ENCODE data around the gene ZNF467.

Gene ZNF467

DNA sequence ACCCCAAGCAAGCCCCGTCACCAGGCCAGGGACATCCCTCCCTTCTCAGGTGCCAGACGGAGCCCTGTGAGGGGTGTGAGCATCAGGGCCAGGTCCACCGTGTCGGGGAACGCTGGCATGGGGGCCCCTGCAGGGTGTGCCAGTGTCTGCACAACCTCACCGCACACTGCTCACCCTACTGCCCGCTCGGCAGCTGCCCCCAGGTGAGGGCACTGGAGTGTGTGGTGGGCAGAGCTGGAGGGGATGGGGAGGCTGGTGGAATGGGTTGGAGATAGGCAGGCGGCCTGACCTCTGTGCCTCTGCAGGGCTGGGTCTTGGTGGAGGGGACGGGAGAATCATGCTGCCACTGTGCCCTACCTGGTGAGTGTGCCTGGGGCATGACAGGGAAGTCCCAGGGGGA is 19.9 kb upstream of the ZNF467 start:
- Histone ChIP-seq H3K36me3 (ENCODE audit: insufficient read depth, low read length) (no peaks in the 10 kb centered on the region), H3K4me2 (ENCODE audit: insufficient read depth, low read length) (no peak overlapping the region), H3K9me3 (ENCODE audit: insufficient read depth, low read length, severe bottlenecking) (no peaks in the 10 kb centered on the region), H3K4me3 (ENCODE audit: low read depth in 1 of 2, low read length in 2 of 2) (no peak overlapping the region), H3K27ac (ENCODE audit: low read length) (no peak overlapping the region), H3K4me1 (ENCODE audit: insufficient read depth, low read length) (no peaks in the 10 kb centered on the region), H3K79me2 (ENCODE audit: insufficient read depth, low read length) (no peaks in the 10 kb centered on the region), H3K9ac (ENCODE audit: low read depth, low read length) (no peak overlapping the region), H2AFZ (ENCODE audit: low read depth, low read length) (no peak overlapping the region), H4K20me1 (ENCODE audit: insufficient read depth, low read length) (no peaks in the 10 kb centered on the region; the same call in 1 of the 2 replicates), H3K27me3 (ENCODE audit: insufficient read depth, low read length, poor library complexity) (no peaks in the 10 kb centered on the region)
- DNase-seq (no peak), ATAC-seq (ENCODE audit: insufficient read depth, low read depth) (no peak)
- TF ChIP-seq, protein P1, sequence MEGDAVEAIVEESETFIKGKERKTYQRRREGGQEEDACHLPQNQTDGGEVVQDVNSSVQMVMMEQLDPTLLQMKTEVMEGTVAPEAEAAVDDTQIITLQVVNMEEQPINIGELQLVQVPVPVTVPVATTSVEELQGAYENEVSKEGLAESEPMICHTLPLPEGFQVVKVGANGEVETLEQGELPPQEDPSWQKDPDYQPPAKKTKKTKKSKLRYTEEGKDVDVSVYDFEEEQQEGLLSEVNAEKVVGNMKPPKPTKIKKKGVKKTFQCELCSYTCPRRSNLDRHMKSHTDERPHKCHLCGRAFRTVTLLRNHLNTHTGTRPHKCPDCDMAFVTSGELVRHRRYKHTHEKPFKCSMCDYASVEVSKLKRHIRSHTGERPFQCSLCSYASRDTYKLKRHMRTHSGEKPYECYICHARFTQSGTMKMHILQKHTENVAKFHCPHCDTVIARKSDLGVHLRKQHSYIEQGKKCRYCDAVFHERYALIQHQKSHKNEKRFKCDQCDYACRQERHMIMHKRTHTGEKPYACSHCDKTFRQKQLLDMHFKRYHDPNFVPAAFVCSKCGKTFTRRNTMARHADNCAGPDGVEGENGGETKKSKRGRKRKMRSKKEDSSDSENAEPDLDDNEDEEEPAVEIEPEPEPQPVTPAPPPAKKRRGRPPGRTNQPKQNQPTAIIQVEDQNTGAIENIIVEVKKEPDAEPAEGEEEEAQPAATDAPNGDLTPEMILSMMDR (IDR thresholded peaks at IDR 0.05; ENCODE audit: borderline replicate concordance, extremely low read depth, low read length, poor library complexity, severe bottlenecking): no peak
- no peak for TF ChIP-seq EZH2 (IDR thresholded peaks at IDR 0.05; ENCODE audit: borderline replicate concordance, low read depth, low read length, severe bottlenecking)

GRCh38 chr7:149792220-149792595 is 18.8 kb upstream of the ZNF467 start:
- Histone ChIP-seq H3K4me3 (ENCODE audit: low read depth in 1 of 2, low read length in 2 of 2) (no peak overlapping the region), H3K9ac (ENCODE audit: low read depth, low read length) (no peak overlapping the region), H3K9me3 (ENCODE audit: insufficient read depth, low read length, severe bottlenecking) (no peaks in the 10 kb centered on the region), H3K4me1 (ENCODE audit: insufficient read depth, low read length) (no peaks in the 10 kb centered on the region), H3K36me3 (ENCODE audit: insufficient read depth, low read length) (no peaks in the 10 kb centered on the region), H2AFZ (ENCODE audit: low read depth, low read length) (no peak overlapping the region), H3K79me2 (ENCODE audit: insufficient read depth, low read length) (no peaks in the 10 kb centered on the region), H3K27me3 (ENCODE audit: insufficient read depth, low read length, poor library complexity) (no peaks in the 10 kb centered on the region), H3K27ac (ENCODE audit: low read length) (no peak overlapping the region), H3K4me2 (ENCODE audit: insufficient read depth, low read length) (no peak overlapping the region), H4K20me1 (ENCODE audit: insufficient read depth, low read length) (no peaks in the 10 kb centered on the region; the same call in 1 of the 2 replicates)
- DNase-seq: no peak
- ATAC-seq (ENCODE audit: insufficient read depth, low read depth): no peak
- TF ChIP-seq, protein P1 (IDR thresholded peaks at IDR 0.05; ENCODE audit: borderline replicate concordance, extremely low read depth, low read length, poor library complexity, severe bottlenecking): no peak
- no peak for TF ChIP-seq EZH2 (IDR thresholded peaks at IDR 0.05; ENCODE audit: borderline replicate concordance, low read depth, low read length, severe bottlenecking)

- Histone ChIP-seq H3K36me3 (ENCODE audit: insufficient read depth, low read length) (no peaks in the 10 kb centered on the region), H3K9ac (ENCODE audit: low read depth, low read length) (no peak overlapping the region), H3K79me2 (ENCODE audit: insufficient read depth, low read length) (no peaks in the 10 kb centered on the region), H3K27ac (ENCODE audit: low read length) (no peak overlapping the region), H3K4me3 (ENCODE audit: low read depth in 1 of 2, low read length in 2 of 2) (no peak overlapping the region), H3K4me1 (ENCODE audit: insufficient read depth, low read length) (no peaks in the 10 kb centered on the region), H4K20me1 (ENCODE audit: insufficient read depth, low read length) (no peaks in the 10 kb centered on the region; the same call in 1 of the 2 replicates), H3K4me2 (ENCODE audit: insufficient read depth, low read length) (no peak overlapping the region), H3K27me3 (ENCODE audit: insufficient read depth, low read length, poor library complexity) (no peaks in the 10 kb centered on the region), H3K9me3 (ENCODE audit: insufficient read depth, low read length, severe bottlenecking) (no peaks in the 10 kb centered on the region), H2AFZ (ENCODE audit: low read depth, low read length) (no peak overlapping the region)
- DNase-seq (no peak), ATAC-seq (ENCODE audit: insufficient read depth, low read depth) (no peak)
- no peak for TF ChIP-seq EZH2 (IDR thresholded peaks at IDR 0.05; ENCODE audit: borderline replicate concordance, low read depth, low read length, severe bottlenecking)
Measured at GRCh38 chr7:149791411-149792219, 18.2 kb upstream of the ZNF467 start.

DNA sequence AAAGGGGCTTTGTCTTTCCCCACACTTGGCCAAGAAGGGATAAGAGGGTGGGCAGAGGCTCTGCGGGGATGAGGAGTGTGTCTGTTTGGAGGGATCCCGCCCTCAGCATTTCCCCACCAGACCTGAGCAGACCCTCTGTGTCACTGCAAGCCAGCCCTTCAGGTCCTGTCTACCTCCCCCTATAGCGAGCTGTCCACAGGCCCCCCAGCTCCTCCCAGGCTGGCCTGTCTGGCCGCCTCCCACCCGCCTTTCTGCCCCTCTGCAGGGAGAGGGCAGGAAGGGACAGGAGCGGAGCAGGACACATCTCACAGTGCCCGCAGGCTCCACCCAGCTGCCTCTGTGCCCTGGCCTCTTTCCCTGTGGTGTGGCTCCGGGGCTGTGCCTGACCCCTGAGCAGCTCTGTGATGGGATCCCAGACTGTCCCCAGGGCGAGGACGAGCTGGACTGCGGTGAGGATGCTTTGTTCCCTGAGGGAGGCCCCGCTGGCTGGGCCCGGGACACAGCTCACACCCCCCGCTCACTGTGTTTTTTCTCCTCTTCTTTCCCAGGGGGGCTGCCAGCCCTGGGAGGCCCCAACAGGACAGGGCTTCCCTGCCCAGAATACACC is 17.5 kb upstream of the ZNF467 start:
- no peaks in the 10 kb centered on the region for H3K27me3 ChIP-seq (ENCODE audit: insufficient read depth, low read length, poor library complexity)
- ATAC-seq (ENCODE audit: insufficient read depth, low read depth) (no peak), DNase-seq (no peak)
- no peaks in the 10 kb centered on the region for H3K36me3 ChIP-seq (ENCODE audit: insufficient read depth, low read length)
- no peaks in the 10 kb centered on the region for H3K79me2 ChIP-seq (ENCODE audit: insufficient read depth, low read length)
- H3K4me3 ChIP-seq (ENCODE audit: low read depth in 1 of 2, low read length in 2 of 2): no peak overlapping the region
- no peaks in the 10 kb centered on the region; the same call in 1 of the 2 replicates for H4K20me1 ChIP-seq (ENCODE audit: insufficient read depth, low read length)
- H2AFZ ChIP-seq (ENCODE audit: low read depth, low read length): no peak overlapping the region
- H3K27ac ChIP-seq (ENCODE audit: low read length): no peak overlapping the region
- H3K4me2 ChIP-seq (ENCODE audit: insufficient read depth, low read length): no peak overlapping the region
- H3K4me1 ChIP-seq (ENCODE audit: insufficient read depth, low read length): no peaks in the 10 kb centered on the region
- no peak for TF ChIP-seq EZH2 (IDR thresholded peaks at IDR 0.05; ENCODE audit: borderline replicate concordance, low read depth, low read length, severe bottlenecking)
- TF ChIP-seq, protein P1 (IDR thresholded peaks at IDR 0.05; ENCODE audit: borderline replicate concordance, extremely low read depth, low read length, poor library complexity, severe bottlenecking): no peak
- no peaks in the 10 kb centered on the region for H3K9me3 ChIP-seq (ENCODE audit: insufficient read depth, low read length, severe bottlenecking)
- no peak overlapping the region for H3K9ac ChIP-seq (ENCODE audit: low read depth, low read length)
